Aorta (tissue), 5 donors: ENCODE data around the gene PKD2L1. TPM values are rescaled to one million over a fixed set of nuclear protein-coding genes. Genes with fewer than 3 reads are reported as not detected.
"Not testable (repeated sequence)": the region's sequence is repeated elsewhere in the genome, so short reads cannot be mapped to it uniquely, and the experiment has no call there.

Experiments used
- ATAC-seq: fragments of 200-7000 bp; cut with Tn5 transposase; one replicate; pipeline ENCODE4 v1.9.1; 2022; ENCODE audit warnings: moderate library complexity; ENCODE audit not compliant: low FRiP score
- DNase-seq, 2 donors: peaks; one replicate each; pipeline ENCODE4 v3.0.0-alpha.2; 2020
- H3K27ac ChIP-seq, 2 donors: one replicate each; pipeline ENCODE4 v1.5.1; 2013; ENCODE audit warnings: low read length in 2 of 2, mild to moderate bottlenecking in 2 of 2, moderate library complexity in 2 of 2, control low read depth in 1 of 2, inconsistent platforms in 1 of 2, low read depth in 1 of 2
- H3K27me3 ChIP-seq, 2 donors: one replicate each; pipeline ENCODE4 v1.6.1; 2013; ENCODE audit warnings: control low read depth in 1 of 2, low read length in 1 of 2, mild to moderate bottlenecking in 1 of 2, moderate library complexity in 1 of 2; ENCODE audit not compliant: insufficient read depth in 2 of 2, control insufficient read depth in 1 of 2
- H3K36me3 ChIP-seq, 2 donors: one replicate each; pipeline ENCODE4 v1.6.1; 2013; ENCODE audit warnings: control low read depth in 1 of 2, low read length in 1 of 2, mild to moderate bottlenecking in 1 of 2; ENCODE audit not compliant: insufficient read depth in 2 of 2, control insufficient read depth in 1 of 2
- H3K4me1 ChIP-seq, 2 donors: one replicate each; pipeline ENCODE4 v1.6.1; 2013; ENCODE audit warnings: low read length in 2 of 2, control low read depth in 1 of 2, mild to moderate bottlenecking in 1 of 2, moderate library complexity in 1 of 2; ENCODE audit not compliant: insufficient read depth in 2 of 2, control insufficient read depth in 1 of 2
- H3K4me3 ChIP-seq, 2 donors: one replicate each; pipeline ENCODE4 v1.5.1; 2013; ENCODE audit warnings: low read length in 2 of 2, control low read depth in 1 of 2, mild to moderate bottlenecking in 1 of 2
- H3K9me3 ChIP-seq: one replicate; pipeline ENCODE4 v1.6.1; 2013; ENCODE audit warnings: mild to moderate bottlenecking, low read length; ENCODE audit not compliant: control insufficient read depth
- WGBS, 2 donors: extraction: QIAGEN DNeasy Blood & Tissue Kit; methylation state at CpG; one replicate each; pipeline ENCODE4 v1.1.7; 2013; 5-methylcytosine and 5-hydroxymethylcytosine counted together
- intact Hi-C, 2 donors: fragments of 100-400 bp; cut with DNase I; formaldehyde crosslinking; loops; one replicate each; pipeline versions ENCODE4 v1.14.2 to v1.15.0; 2022
- long read RNA-seq, 2 donors: library from polyadenylated mRNA; unstranded; transcript quantifications; one replicate each; pipeline ENCODE4 v2.0.0, GENCODE V29; 2020 to 2021
- polyA plus RNA-seq, 2 donors: library from polyadenylated mRNA; stranded (reverse); fragments of 200-250 nt; gene quantifications; one replicate each; pipeline ENCODE4 v1.2.3, GENCODE V29; 2013
- total RNA-seq, 2 donors: library from RNA; stranded (reverse); fragmentation: NEBNext Ultra II Directional; extraction: Animal tissue kit (Norgen Biotek cat#: 25700); gene quantifications; one replicate each; pipeline ENCODE4 v1.2.1, GENCODE V29; 2021
- donor health status: healthy with polysubstance abuse.
- donor health status: Bipolar disorder and iron deficiency.
- donor health status: DM: no; HTN: no; CAD: no.
- donor health status: DM: no; HTN: no; CAD: no.
- donor health status: DM: yes; HTN: yes; CAD: no.

PKD2L1 gene
- total RNA-seq (1 to 10 TPM in 1 of 2 donors, under 1 TPM in 1; 0.71 to 1.1 TPM), polyA plus RNA-seq (under 1 TPM; 0.25 to 0.87 TPM)
- long read RNA-seq, donor 1, partial matches to known transcripts, result 0 of 1 reads
- long read RNA-seq, donor 1, other reads (novel, unspliced or antisense), result 1 of 1 reads
- long read RNA-seq, donor 2, partial matches to known transcripts, result 0 of 1 reads
- long read RNA-seq, donor 2, other reads (novel, unspliced or antisense), result 1 of 1 reads

GRCh38 chr10:100330079-100330478, at the start of gene PKD2L1:
PKD2L1 (minus strand) TSS chr10:100330228; CDS start chr10:100330103, 125 bp downstream.
- no peak within 1 kb of the TSS for H3K4me3 ChIP-seq
- no peak for DNase-seq
- H3K27me3 ChIP-seq, result peaks cover 0 to 2% of the 10 kb centered on the region in 2 donors
- no peaks in the 10 kb centered on the region for H3K36me3 ChIP-seq
- ATAC-seq, result no peak
- intact Hi-C loops, result no loop called here
- H3K9me3 ChIP-seq, result no peaks in the 10 kb centered on the region
- H3K27ac ChIP-seq, result no peak within 1 kb of the TSS
- 13 to 28% methylated on average over 5 of the region's 5 CpGs for WGBS, 2 donors
- H3K4me1 ChIP-seq, result no peaks in the 10 kb centered on the region

GRCh38 chr10:100377830-100378229, 47.8 kb upstream of the PKD2L1 start:
- H3K27me3 ChIP-seq, result no peaks in the 10 kb centered on the region
- intact Hi-C loops, result no loop called here
- peaks cover 0 to 4% of the 10 kb centered on the region in 2 donors for H3K4me1 ChIP-seq
- DNase-seq (no peak), ATAC-seq (no peak)
- H3K9me3 ChIP-seq, result no peaks in the 10 kb centered on the region
- WGBS, 2 donors, result 92 to 94% methylated on average over 5 of the region's 5 CpGs
- H3K27ac ChIP-seq, result no peak overlapping the region
- no peaks in the 10 kb centered on the region for H3K36me3 ChIP-seq
- H3K4me3 ChIP-seq, result no peak overlapping the region

DNA sequence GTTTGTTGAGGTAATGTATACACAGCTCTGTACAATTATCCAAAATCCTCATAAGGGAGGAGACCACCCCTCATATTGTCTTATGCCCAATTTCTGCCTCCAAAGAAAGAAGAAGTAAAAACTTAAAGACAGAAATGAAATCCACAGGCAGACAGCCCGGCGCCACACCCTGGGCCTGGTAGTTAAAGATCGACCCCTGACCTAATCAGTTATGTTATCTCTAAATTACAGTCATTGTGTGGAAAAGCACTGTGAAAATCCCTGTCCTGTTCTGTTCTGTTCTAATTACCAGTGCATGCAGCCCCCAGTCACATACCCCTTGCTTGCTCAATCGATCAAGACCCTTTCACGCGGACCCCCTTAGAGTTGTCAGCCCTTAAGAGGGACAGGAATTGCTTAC, 46.6 kb upstream of the PKD2L1 start:
- H3K4me3 ChIP-seq, H3K36me3 ChIP-seq, ATAC-seq, DNase-seq, intact Hi-C loops, H3K9me3 ChIP-seq, H3K27ac ChIP-seq, H3K4me1 ChIP-seq, H3K27me3 ChIP-seq: not testable (repeated sequence)
- 85 to 95% methylated on average over 6 of the region's 6 CpGs for WGBS, 2 donors

DNA sequence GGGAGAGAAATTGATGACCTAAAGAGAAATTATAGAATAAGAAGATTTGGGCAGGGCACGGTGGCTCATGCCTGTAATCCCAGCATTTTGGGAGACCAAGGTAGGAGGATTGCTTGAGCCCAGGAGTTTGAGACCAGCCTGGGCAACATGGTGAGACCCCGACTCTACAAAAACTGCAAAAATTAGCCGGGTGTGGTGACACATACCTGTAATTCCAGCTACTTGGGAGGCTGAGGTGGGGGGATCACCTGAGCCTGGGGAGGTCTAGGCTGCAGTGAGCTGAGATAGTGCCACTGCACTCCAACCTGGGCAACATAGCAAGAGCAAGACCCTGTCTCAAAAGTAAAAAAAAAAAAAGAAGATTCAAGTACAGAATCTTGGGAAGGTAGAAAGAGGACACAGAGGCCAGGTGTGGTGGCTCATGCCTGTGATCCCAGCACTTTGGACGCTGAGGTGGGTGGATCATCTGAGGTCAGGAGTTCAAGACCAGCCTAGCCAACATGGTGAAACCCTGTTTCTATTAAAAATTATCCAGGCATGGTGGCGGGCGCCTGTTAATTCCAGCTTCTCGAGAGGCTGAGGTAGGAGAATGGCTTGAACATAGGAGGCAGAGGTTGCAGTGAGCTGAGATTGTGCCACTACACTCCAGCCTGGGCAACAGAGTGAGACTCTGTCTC, 44.8 kb upstream of the PKD2L1 start:
- DNase-seq, H3K27me3 ChIP-seq, intact Hi-C loops, ATAC-seq, H3K9me3 ChIP-seq, H3K36me3 ChIP-seq, H3K27ac ChIP-seq, H3K4me1 ChIP-seq: not testable (repeated sequence)
- 79 to 86% methylated on average over 7 of the region's 7 CpGs for WGBS, 2 donors
- H3K4me3 ChIP-seq, result peak overlapping the region in 1 of 2 donors; percentile 38

- Histone ChIP-seq H3K9me3 (no peaks in the 10 kb centered on the region), H3K36me3 (no peaks in the 10 kb centered on the region), H3K27ac (peak overlapping the region; percentile 20 to 98), H3K4me3 (peak overlapping the region; percentile 35 to 38), H3K4me1 (peaks cover 0 to 10% of the 10 kb centered on the region in 2 donors), H3K27me3 (no peaks in the 10 kb centered on the region)
- DNase-seq (no peak), ATAC-seq (no peak)
- 17% methylated on average over 3 of the region's 3 CpGs for whole genome bisulfite sequencing, 2 donors
- intact Hi-C loops, result no loop called here
Measured at GRCh38 chr10:100374200-100374655, 44.2 kb upstream of the PKD2L1 start.

- peak; percentile 95 for ATAC-seq
- Histone ChIP-seq H3K27ac (peak overlapping the region; percentile 95 to 98), H3K4me3 (peak overlapping the region; percentile 38 to 56), H3K27me3 (no peaks in the 10 kb centered on the region), H3K4me1 (peaks cover 0 to 10% of the 10 kb centered on the region in 2 donors), H3K9me3 (no peaks in the 10 kb centered on the region), H3K36me3 (no peaks in the 10 kb centered on the region)
- 0 to 1% methylated on average over 45 of the region's 45 CpGs for WGBS, 2 donors
- intact Hi-C loops, result loop anchor here (1.0 to 2.0 kb wide), 2 partner anchors 26 to 27 kb away; partner anchors contain the start of gene SCD (in 2 of the 2)
- peak; percentile 99 for DNase-seq
Measured at GRCh38 chr10:100373298-100374199, 43.5 kb upstream of the PKD2L1 start.

- no peak for DNase-seq
- Histone ChIP-seq H3K9me3 (no peaks in the 10 kb centered on the region), H3K4me3 (no peak overlapping the region), H3K27ac (peak overlapping the region in 1 of 2 donors; percentile 68), H3K36me3 (no peaks in the 10 kb centered on the region), H3K4me1 (peaks cover 0 to 10% of the 10 kb centered on the region in 2 donors), H3K27me3 (no peaks in the 10 kb centered on the region)
- intact Hi-C loops, result loop anchor here (1.0 to 2.0 kb wide), 2 partner anchors 25 to 26 kb away; partner anchors contain the start of gene SCD (in 2 of the 2)
- no peak for ATAC-seq
- WGBS, 2 donors, result 14% methylated on average over 16 of the region's 16 CpGs
Measured at GRCh38 chr10:100372415-100373297, 42.6 kb upstream of the PKD2L1 start.
